WERI-Rb-1 (cell line): ENCODE data around the gene MOCS1.

Source experiments
- DNase-seq: peaks from one replicate; pipeline ENCODE4 v3.0.0-alpha.2; 2020
- H3K27ac ChIP-seq: fragments of 250-450 bp; sonication (Bioruptor Pico); 2 replicates; pipeline ENCODE4 v1.5.1; 2020; ENCODE audit warnings: mild to moderate bottlenecking, moderate library complexity
- H3K27me3 ChIP-seq: fragments of 250-450 bp; sonication (Bioruptor Pico); 2 replicates; pipeline ENCODE4 v1.5.1; 2021; ENCODE audit warnings: mild to moderate bottlenecking, low read depth, moderate library complexity; ENCODE audit not compliant: insufficient read depth, severe bottlenecking
- H3K36me3 ChIP-seq: fragments of 250-450 bp; sonication (Bioruptor Pico); 2 replicates; pipeline ENCODE4 v1.5.1; 2020; ENCODE audit warnings: mild to moderate bottlenecking, moderate library complexity
- H3K4me3 ChIP-seq: 2 replicates; pipeline ENCODE4 v1.5.1; 2011; ENCODE audit warnings: low read depth, mild to moderate bottlenecking, control low read depth, low read length
- H3K9me3 ChIP-seq: fragments of 250-450 bp; sonication (Bioruptor Pico); 2 replicates; pipeline ENCODE4 v1.5.1; 2021; ENCODE audit warnings: mild to moderate bottlenecking, moderate library complexity; ENCODE audit not compliant: severe bottlenecking
- TF ChIP-seq, protein P1 (sequence below): IDR thresholded peaks from 2 replicates; pipeline ENCODE4 v1.5.1; 2011; ENCODE audit warnings: low read depth, mild to moderate bottlenecking, control low read depth, inconsistent platforms, low read length

The MOCS1 gene

DNA sequence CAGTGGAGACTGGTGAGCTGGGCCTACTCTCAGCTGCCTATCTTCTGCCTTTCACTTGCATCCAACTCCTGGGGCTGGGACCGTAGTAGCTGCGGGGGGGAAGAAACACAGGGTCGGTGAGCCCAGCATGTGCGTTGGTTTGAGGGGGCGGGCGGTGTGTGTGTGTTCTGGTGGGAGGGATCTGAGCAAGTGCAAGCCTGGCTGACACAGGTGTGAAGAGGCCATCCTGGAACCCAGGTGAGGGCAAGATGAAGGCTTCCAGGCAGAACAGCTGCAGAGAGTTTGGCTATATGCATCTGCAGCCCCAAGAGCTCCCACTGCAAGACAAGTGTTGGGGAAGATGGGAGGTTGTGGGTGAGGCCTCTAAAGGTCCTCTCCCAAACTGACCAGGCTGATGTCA, 30.6 kb downstream of the MOCS1 start:
- Histone ChIP-seq H3K36me3 (no peaks in the 10 kb centered on the region; the same call in 1 of the 2 replicates), H3K27ac (no peak overlapping the region), H3K4me3 (no peak overlapping the region), H3K27me3 (no peaks in the 10 kb centered on the region), H3K9me3 (no peaks in the 10 kb centered on the region)
- TF ChIP-seq, protein P1, sequence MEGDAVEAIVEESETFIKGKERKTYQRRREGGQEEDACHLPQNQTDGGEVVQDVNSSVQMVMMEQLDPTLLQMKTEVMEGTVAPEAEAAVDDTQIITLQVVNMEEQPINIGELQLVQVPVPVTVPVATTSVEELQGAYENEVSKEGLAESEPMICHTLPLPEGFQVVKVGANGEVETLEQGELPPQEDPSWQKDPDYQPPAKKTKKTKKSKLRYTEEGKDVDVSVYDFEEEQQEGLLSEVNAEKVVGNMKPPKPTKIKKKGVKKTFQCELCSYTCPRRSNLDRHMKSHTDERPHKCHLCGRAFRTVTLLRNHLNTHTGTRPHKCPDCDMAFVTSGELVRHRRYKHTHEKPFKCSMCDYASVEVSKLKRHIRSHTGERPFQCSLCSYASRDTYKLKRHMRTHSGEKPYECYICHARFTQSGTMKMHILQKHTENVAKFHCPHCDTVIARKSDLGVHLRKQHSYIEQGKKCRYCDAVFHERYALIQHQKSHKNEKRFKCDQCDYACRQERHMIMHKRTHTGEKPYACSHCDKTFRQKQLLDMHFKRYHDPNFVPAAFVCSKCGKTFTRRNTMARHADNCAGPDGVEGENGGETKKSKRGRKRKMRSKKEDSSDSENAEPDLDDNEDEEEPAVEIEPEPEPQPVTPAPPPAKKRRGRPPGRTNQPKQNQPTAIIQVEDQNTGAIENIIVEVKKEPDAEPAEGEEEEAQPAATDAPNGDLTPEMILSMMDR: no peak
- no peak for DNase-seq

DNA sequence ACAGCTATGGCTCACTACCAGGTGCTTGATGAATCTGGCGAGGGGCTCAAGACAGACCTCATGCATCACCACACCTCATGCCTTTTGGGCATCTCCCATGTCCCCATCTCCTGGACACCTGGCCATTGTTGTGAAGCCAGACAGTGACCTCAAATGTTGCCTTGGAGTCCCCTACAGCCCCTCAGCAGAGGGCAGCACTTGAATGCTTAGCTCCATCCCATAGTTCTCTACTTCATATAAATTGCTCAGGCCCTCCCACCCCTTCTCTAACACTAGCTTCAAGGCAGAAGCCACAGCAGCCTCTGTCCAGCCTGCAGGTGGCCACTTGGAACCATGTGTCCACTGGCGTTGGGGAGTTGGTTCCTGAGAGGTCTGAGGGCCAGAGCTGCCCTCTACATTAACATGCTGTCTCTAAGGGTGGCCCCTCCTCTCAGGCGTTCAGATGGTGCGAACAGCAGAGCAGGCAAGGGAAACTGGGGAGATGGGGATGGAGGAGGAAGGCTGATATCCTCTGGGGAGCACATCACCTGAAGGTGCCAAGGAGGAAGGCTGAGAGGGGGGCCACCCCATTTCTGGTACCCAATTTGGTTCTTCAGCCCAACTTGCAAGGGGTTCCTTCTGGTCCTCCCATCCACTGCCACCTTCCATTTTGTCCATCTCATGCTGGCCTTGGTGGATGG, 31.3 kb downstream of the MOCS1 start:
- TF ChIP-seq, protein P1: peak; percentile 68
- Histone ChIP-seq H3K27ac (no peak overlapping the region), H3K36me3 (no peaks in the 10 kb centered on the region; the same call in 1 of the 2 replicates), H3K9me3 (no peaks in the 10 kb centered on the region), H3K27me3 (no peaks in the 10 kb centered on the region), H3K4me3 (no peak overlapping the region)
- peak; percentile 48 for DNase-seq

DNA sequence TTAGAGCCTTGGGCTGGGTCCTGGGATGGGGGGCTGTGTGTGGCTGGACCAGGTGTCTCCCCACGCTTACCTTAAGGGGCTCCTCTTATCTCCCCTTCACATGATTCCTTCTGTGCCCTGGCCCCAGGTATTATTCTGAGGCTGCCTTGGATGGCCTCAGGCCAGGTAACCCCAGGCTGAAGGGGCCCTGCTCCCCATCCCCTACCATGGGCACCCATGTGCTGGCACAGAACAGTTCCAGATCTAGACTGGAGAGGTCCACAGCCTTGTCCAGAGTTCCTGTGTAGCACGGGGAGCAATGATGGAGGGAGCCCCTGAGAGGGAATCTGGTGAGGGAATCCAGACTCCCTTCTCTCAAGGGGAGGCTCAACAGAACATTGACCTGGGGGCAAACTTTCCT, 32.1 kb downstream of the MOCS1 start:
- TF ChIP-seq, protein P1: no peak
- Histone ChIP-seq H3K27me3 (no peaks in the 10 kb centered on the region), H3K4me3 (no peak overlapping the region), H3K27ac (no peak overlapping the region), H3K36me3 (no peaks in the 10 kb centered on the region; the same call in 1 of the 2 replicates), H3K9me3 (no peaks in the 10 kb centered on the region)
- DNase-seq: no peak

DNA sequence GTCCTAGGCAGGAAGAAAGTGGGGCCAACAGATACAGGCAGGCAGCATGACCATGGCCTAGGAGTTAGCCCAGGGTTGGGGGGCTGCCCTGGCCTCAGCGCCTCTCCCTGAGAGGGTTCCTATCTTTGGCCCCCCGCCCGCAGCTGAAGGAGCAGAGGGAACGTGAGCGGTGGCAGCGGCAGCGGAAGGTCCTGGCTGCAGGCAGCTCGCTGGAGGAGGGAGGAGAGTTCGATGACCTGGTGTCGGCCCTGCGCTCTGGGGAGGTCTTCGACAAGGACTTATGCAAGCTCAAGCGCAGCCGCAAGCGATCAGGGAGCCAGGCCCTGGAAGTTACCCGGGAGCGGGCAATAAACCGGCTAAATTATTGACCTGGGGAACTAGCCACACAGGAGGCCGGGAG, 32.6 kb downstream of the MOCS1 start:
- TF ChIP-seq, protein P1: no peak
- H3K36me3 ChIP-seq: no peaks in the 10 kb centered on the region; the same call in 1 of the 2 replicates
- no peak overlapping the region for H3K4me3 ChIP-seq
- DNase-seq: no peak
- no peaks in the 10 kb centered on the region for H3K9me3 ChIP-seq
- H3K27me3 ChIP-seq: no peaks in the 10 kb centered on the region
- H3K27ac ChIP-seq: no peak overlapping the region

DNA sequence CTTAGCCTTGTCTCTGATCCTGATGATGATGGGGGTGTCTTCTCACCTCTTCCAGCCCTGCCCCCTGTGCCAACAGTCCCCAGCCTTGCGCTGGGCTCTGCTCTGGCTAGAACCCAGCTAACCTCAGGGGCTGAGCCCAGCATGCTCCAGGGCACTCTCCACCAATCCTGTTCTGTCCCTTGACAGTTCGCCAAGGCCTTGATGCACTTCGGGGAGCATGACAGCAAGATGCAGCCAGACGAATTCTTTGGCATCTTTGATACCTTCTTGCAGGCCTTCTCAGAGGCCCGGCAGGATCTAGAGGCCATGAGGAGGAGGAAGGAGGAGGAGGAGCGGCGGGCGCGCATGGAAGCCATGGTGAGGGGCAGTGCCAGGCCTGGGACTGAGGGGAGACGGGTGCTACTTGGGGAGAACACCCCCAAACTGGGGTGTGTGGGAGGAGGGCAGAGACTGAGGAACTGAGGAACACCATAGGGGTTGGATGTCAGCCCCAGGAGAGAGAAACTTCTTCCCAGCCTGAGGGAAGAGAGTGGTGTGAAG, 33.1 kb downstream of the MOCS1 start:
- Histone ChIP-seq H3K9me3 (no peaks in the 10 kb centered on the region), H3K4me3 (no peak overlapping the region), H3K27ac (no peak overlapping the region), H3K27me3 (no peaks in the 10 kb centered on the region), H3K36me3 (no peaks in the 10 kb centered on the region; the same call in 1 of the 2 replicates)
- DNase-seq: no peak
- TF ChIP-seq, protein P1: no peak
